ENCODE measurements around the gene ZNF672.
"Not testable (repeated sequence)": the region's sequence is repeated elsewhere in the genome, so short reads cannot be mapped to it uniquely, and the experiment has no call there.

The ZNF672 gene

GRCh38 chr1:248824301-248824700 is 13.7 kb upstream of the ZNF672 start:
- peaks cover 0 to 29% of the 10 kb centered on the region in 2 donors for H3K36me3 ChIP-seq (ENCODE audit: control insufficient read depth in 1 of 2, insufficient read depth in 2 of 2, low read length in 2 of 2)
- H3K27ac ChIP-seq (ENCODE audit: low read length), result no peak overlapping the region
- no peaks in the 10 kb centered on the region for H3K27me3 ChIP-seq (ENCODE audit: low read depth, low read length)
- no peaks in the 10 kb centered on the region for H3K9me3 ChIP-seq (ENCODE audit: control insufficient read depth in 1 of 2, low read length in 2 of 2)
- H3K4me3 ChIP-seq (ENCODE audit: low read depth in 1 of 2, low read length in 2 of 2), result peak overlapping the region; percentile 94 to 95
- peaks cover 18 to 64% of the 10 kb centered on the region in 2 donors for H3K4me1 ChIP-seq (ENCODE audit: control insufficient read depth in 1 of 2, insufficient read depth in 2 of 2, low read length in 2 of 2)

GRCh38 chr1:248824701-248825100 is 13.3 kb upstream of the ZNF672 start:
- Histone ChIP-seq H3K36me3 (ENCODE audit: control insufficient read depth in 1 of 2, insufficient read depth in 2 of 2, low read length in 2 of 2) (peaks cover 0 to 29% of the 10 kb centered on the region in 2 donors), H3K4me1 (ENCODE audit: control insufficient read depth in 1 of 2, insufficient read depth in 2 of 2, low read length in 2 of 2) (peaks cover 18 to 64% of the 10 kb centered on the region in 2 donors), H3K4me3 (ENCODE audit: low read depth in 1 of 2, low read length in 2 of 2) (peak overlapping the region; percentile 94 to 95), H3K9me3 (ENCODE audit: control insufficient read depth in 1 of 2, low read length in 2 of 2) (no peaks in the 10 kb centered on the region), H3K27ac (ENCODE audit: low read length) (peak overlapping the region; percentile 99), H3K27me3 (ENCODE audit: low read depth, low read length) (no peaks in the 10 kb centered on the region)

GRCh38 chr1:248825136-248825535 is 12.9 kb upstream of the ZNF672 start:
- Histone ChIP-seq H3K27me3 (ENCODE audit: low read depth, low read length) (no peaks in the 10 kb centered on the region), H3K9me3 (ENCODE audit: control insufficient read depth in 1 of 2, low read length in 2 of 2) (no peaks in the 10 kb centered on the region), H3K27ac (ENCODE audit: low read length) (peak overlapping the region; percentile 99), H3K4me3 (ENCODE audit: low read depth in 1 of 2, low read length in 2 of 2) (peak overlapping the region; percentile 94 to 95), H3K4me1 (ENCODE audit: control insufficient read depth in 1 of 2, insufficient read depth in 2 of 2, low read length in 2 of 2) (peaks cover 18 to 63% of the 10 kb centered on the region in 2 donors), H3K36me3 (ENCODE audit: control insufficient read depth in 1 of 2, insufficient read depth in 2 of 2, low read length in 2 of 2) (peaks cover 0 to 26% of the 10 kb centered on the region in 2 donors)

GRCh38 chr1:248825573-248825908 is 12.5 kb upstream of the ZNF672 start:
- Histone ChIP-seq H3K36me3 (ENCODE audit: control insufficient read depth in 1 of 2, insufficient read depth in 2 of 2, low read length in 2 of 2) (peaks cover 0 to 22% of the 10 kb centered on the region in 2 donors), H3K9me3 (ENCODE audit: control insufficient read depth in 1 of 2, low read length in 2 of 2) (no peaks in the 10 kb centered on the region), H3K27ac (ENCODE audit: low read length) (peak overlapping the region; percentile 99), H3K27me3 (ENCODE audit: low read depth, low read length) (no peaks in the 10 kb centered on the region), H3K4me3 (ENCODE audit: low read depth in 1 of 2, low read length in 2 of 2) (peak overlapping the region; percentile 94 to 95), H3K4me1 (ENCODE audit: control insufficient read depth in 1 of 2, insufficient read depth in 2 of 2, low read length in 2 of 2) (peaks cover 18 to 59% of the 10 kb centered on the region in 2 donors)

GRCh38 chr1:248825909-248826760 is 11.9 kb upstream of the ZNF672 start, which contains the start of gene SH3BP5L:
TSS of gene SH3BP5L (minus strand) at chr1:248825915. CDS start at chr1:248824935, 980 bp downstream.
- H3K36me3 ChIP-seq (ENCODE audit: control insufficient read depth in 1 of 2, insufficient read depth in 2 of 2, low read length in 2 of 2), result peaks cover 0 to 16% of the 10 kb centered on the region in 2 donors
- peak within 1 kb of the TSS; percentile 99 for H3K27ac ChIP-seq (ENCODE audit: low read length)
- H3K4me3 ChIP-seq (ENCODE audit: low read depth in 1 of 2, low read length in 2 of 2), result peak within 1 kb of the TSS; percentile 94 to 95
- peaks cover 18 to 55% of the 10 kb centered on the region in 2 donors for H3K4me1 ChIP-seq (ENCODE audit: control insufficient read depth in 1 of 2, insufficient read depth in 2 of 2, low read length in 2 of 2)
- H3K9me3 ChIP-seq (ENCODE audit: control insufficient read depth in 1 of 2, low read length in 2 of 2), result no peaks in the 10 kb centered on the region
- no peaks in the 10 kb centered on the region for H3K27me3 ChIP-seq (ENCODE audit: low read depth, low read length)

- no peak overlapping the region for H3K27ac ChIP-seq (ENCODE audit: low read length)
- no peak overlapping the region for H3K4me3 ChIP-seq (ENCODE audit: low read depth in 1 of 2, low read length in 2 of 2)
- no peaks in the 10 kb centered on the region for H3K9me3 ChIP-seq (ENCODE audit: control insufficient read depth in 1 of 2, low read length in 2 of 2)
- peaks cover 0 to 9% of the 10 kb centered on the region in 2 donors for H3K36me3 ChIP-seq (ENCODE audit: control insufficient read depth in 1 of 2, insufficient read depth in 2 of 2, low read length in 2 of 2)
- H3K4me1 ChIP-seq (ENCODE audit: control insufficient read depth in 1 of 2, insufficient read depth in 2 of 2, low read length in 2 of 2), result peaks cover 13 to 28% of the 10 kb centered on the region in 2 donors
- no peaks in the 10 kb centered on the region for H3K27me3 ChIP-seq (ENCODE audit: low read depth, low read length)
Measured at GRCh38 chr1:248828845-248829244, 9.2 kb upstream of the ZNF672 start.

GRCh38 chr1:248830718-248831017 is 7.4 kb upstream of the ZNF672 start:
- H3K27me3 ChIP-seq (ENCODE audit: low read depth, low read length); H3K4me3 ChIP-seq (ENCODE audit: low read depth in 1 of 2, low read length in 2 of 2); H3K36me3 ChIP-seq (ENCODE audit: control insufficient read depth in 1 of 2, insufficient read depth in 2 of 2, low read length in 2 of 2); H3K9me3 ChIP-seq (ENCODE audit: control insufficient read depth in 1 of 2, low read length in 2 of 2); H3K27ac ChIP-seq (ENCODE audit: low read length): not testable (repeated sequence)
- peaks cover 0 to 10% of the 10 kb centered on the region in 2 donors for H3K4me1 ChIP-seq (ENCODE audit: control insufficient read depth in 1 of 2, insufficient read depth in 2 of 2, low read length in 2 of 2)

- Histone ChIP-seq H3K9me3 (ENCODE audit: control insufficient read depth in 1 of 2, low read length in 2 of 2) (no peaks in the 10 kb centered on the region), H3K27ac (ENCODE audit: low read length) (no peak overlapping the region), H3K4me1 (ENCODE audit: control insufficient read depth in 1 of 2, insufficient read depth in 2 of 2, low read length in 2 of 2) (peaks cover 0 to 7% of the 10 kb centered on the region in 2 donors)
Measured at GRCh38 chr1:248831842-248832241, 6.2 kb upstream of the ZNF672 start.

GRCh38 chr1:248834343-248834940 is 3.6 kb upstream of the ZNF672 start:
- H3K9me3 ChIP-seq (ENCODE audit: control insufficient read depth in 1 of 2, low read length in 2 of 2), result no peaks in the 10 kb centered on the region
- H3K4me1 ChIP-seq (ENCODE audit: control insufficient read depth in 1 of 2, insufficient read depth in 2 of 2, low read length in 2 of 2), result peaks cover 4 to 5% of the 10 kb centered on the region in 2 donors
- H3K27me3 ChIP-seq (ENCODE audit: low read depth, low read length), result no peaks in the 10 kb centered on the region
- no peak overlapping the region for H3K4me3 ChIP-seq (ENCODE audit: low read depth in 1 of 2, low read length in 2 of 2)
- peaks cover 0 to 10% of the 10 kb centered on the region in 2 donors for H3K36me3 ChIP-seq (ENCODE audit: control insufficient read depth in 1 of 2, insufficient read depth in 2 of 2, low read length in 2 of 2)
- no peak overlapping the region for H3K27ac ChIP-seq (ENCODE audit: low read length)

More at GRCh38 chr1:248831842-248832241, 6.2 kb upstream of the ZNF672 start:
- Histone ChIP-seq H3K4me3 (ENCODE audit: low read depth in 1 of 2, low read length in 2 of 2) (no peak overlapping the region), H3K27me3 (ENCODE audit: low read depth, low read length) (no peaks in the 10 kb centered on the region), H3K36me3 (ENCODE audit: control insufficient read depth in 1 of 2, insufficient read depth in 2 of 2, low read length in 2 of 2) (no peaks in the 10 kb centered on the region)

- H3K36me3 ChIP-seq (ENCODE audit: control insufficient read depth in 1 of 2, insufficient read depth in 2 of 2, low read length in 2 of 2), result peaks cover 0 to 10% of the 10 kb centered on the region in 2 donors
- H3K4me1 ChIP-seq (ENCODE audit: control insufficient read depth in 1 of 2, insufficient read depth in 2 of 2, low read length in 2 of 2), result peaks cover 7 to 20% of the 10 kb centered on the region in 2 donors
- H3K4me3 ChIP-seq (ENCODE audit: low read depth in 1 of 2, low read length in 2 of 2), result peak overlapping the region; percentile 74 to 75
- no peaks in the 10 kb centered on the region for H3K27me3 ChIP-seq (ENCODE audit: low read depth, low read length)
- no peaks in the 10 kb centered on the region for H3K9me3 ChIP-seq (ENCODE audit: control insufficient read depth in 1 of 2, low read length in 2 of 2)
- peak overlapping the region; percentile 91 for H3K27ac ChIP-seq (ENCODE audit: low read length)
Measured at GRCh38 chr1:248837045-248837780, 811 bp upstream of the ZNF672 start.

Measured in muscle layer of duodenum (tissue), 2 donors.